ENCODE measurements around the gene TMEM115. TPM values are rescaled to one million over a fixed set of nuclear protein-coding genes. Genes with fewer than 3 reads are reported as not detected.

Gene TMEM115
- 10 to 100 TPM; 28.7 to 29.8 TPM for total RNA-seq
- 10 to 100 TPM; 15.2 to 29.2 (median 20.3) TPM for polyA plus RNA-seq
- total RNA-seq = 8.9 to 32.9 (median 25.2) reads per million in 6 experiments

GRCh38 chr3:50358911-50359759 lies at the start of gene TMEM115:
TMEM115 (minus strand) TSS chr3:50359521; CDS start chr3:50359063, 458 bp downstream.
- Mint-ChIP-seq H3K4me3 (peak within 1 kb of the TSS; percentile 89 to 99 (median 96)), H3K27ac (peak within 1 kb of the TSS; percentile 87 to 98 (median 96)), H3K4me1 (peaks cover 25 to 58% (median 46%) of the 10 kb centered on the region in 4 donors), H3K36me3 (peaks cover 0 to 23% (median 2%) of the 10 kb centered on the region in 3 donors), H3K9me3 (no peaks in the 10 kb centered on the region), H3K27me3 (no peaks in the 10 kb centered on the region)
- ATAC-seq = peak; percentile 99 to 100
- peak; percentile 86 to 98 (median 94) for DNase-seq
- POLR2A ChIA-PET = interaction anchor here (0.6 to 10.4 kb wide), 5 partner anchors 10 to 1901 kb away, joined by 3 to 102 read pairs (median 4); partner anchors contain the start of genes CYB561D2, NPRL2 and RASSF1

- Mint-ChIP-seq H3K27ac (no peak overlapping the region), H3K27me3 (peaks cover 0 to 5% (median 0%) of the 10 kb centered on the region in 5 donors), H3K4me1 (peaks cover 0 to 3% (median 0%) of the 10 kb centered on the region in 4 donors), H3K9me3 (peaks cover 0 to 10% (median 0%) of the 10 kb centered on the region in 9 donors), H3K36me3 (no peaks in the 10 kb centered on the region), H3K4me3 (no peak overlapping the region)
- ATAC-seq (no peak), DNase-seq (no peak)
- POLR2A ChIA-PET = no interaction called here
Observed at GRCh38 chr3:50408443-50408944, 49.2 kb upstream of the TMEM115 start.

GRCh38 chr3:50406487-50406886 lies 47.2 kb upstream of the TMEM115 start:
- Mint-ChIP-seq H3K27ac (no peak overlapping the region), H3K36me3 (no peaks in the 10 kb centered on the region), H3K4me1 (peaks cover 0 to 3% (median 0%) of the 10 kb centered on the region in 4 donors), H3K9me3 (peaks cover 0 to 10% (median 0%) of the 10 kb centered on the region in 9 donors), H3K4me3 (no peak overlapping the region), H3K27me3 (peaks cover 0 to 5% (median 0%) of the 10 kb centered on the region in 5 donors)
- DNase-seq (no peak), ATAC-seq (no peak)
- POLR2A ChIA-PET = no interaction called here

GRCh38 chr3:50405249-50405648 lies 45.9 kb upstream of the TMEM115 start:
- Mint-ChIP-seq H3K4me3 (no peak overlapping the region), H3K27ac (no peak overlapping the region), H3K36me3 (no peaks in the 10 kb centered on the region), H3K27me3 (peaks cover 0 to 5% (median 0%) of the 10 kb centered on the region in 5 donors), H3K9me3 (peaks cover 0 to 10% (median 0%) of the 10 kb centered on the region in 9 donors), H3K4me1 (peaks cover 0 to 3% (median 0%) of the 10 kb centered on the region in 4 donors)
- peak in 4 of 10 donors; percentile 8 to 26 (median 20) for DNase-seq
- no peak for ATAC-seq
- POLR2A ChIA-PET = no interaction called here

GRCh38 chr3:50401978-50402595 lies 42.8 kb upstream of the TMEM115 start:
- Mint-ChIP-seq H3K27me3 (peaks cover 0 to 5% (median 0%) of the 10 kb centered on the region in 5 donors), H3K9me3 (peaks cover 0 to 10% (median 0%) of the 10 kb centered on the region in 9 donors), H3K4me1 (peaks cover 0 to 5% (median 3%) of the 10 kb centered on the region in 4 donors), H3K4me3 (no peak overlapping the region), H3K36me3 (no peaks in the 10 kb centered on the region), H3K27ac (peak overlapping the region in 1 of 10 donors; percentile 25)
- DNase-seq (no peak), ATAC-seq (no peak)
- POLR2A ChIA-PET = no interaction called here

GRCh38 chr3:50396502-50396901 lies 37.2 kb upstream of the TMEM115 start:
- DNase-seq (no peak), ATAC-seq (no peak)
- no peaks in the 10 kb centered on the region for H3K27me3 Mint-ChIP-seq
- POLR2A ChIA-PET = no interaction called here
- H3K27ac Mint-ChIP-seq = no peak overlapping the region
- H3K4me3 Mint-ChIP-seq = no peak overlapping the region
- no peaks in the 10 kb centered on the region for H3K36me3 Mint-ChIP-seq
- H3K4me1 Mint-ChIP-seq = peaks cover 0 to 5% (median 2%) of the 10 kb centered on the region in 4 donors
- H3K9me3 Mint-ChIP-seq = no peaks in the 10 kb centered on the region

GRCh38 chr3:50395070-50395860 lies 35.9 kb upstream of the TMEM115 start:
- Mint-ChIP-seq H3K36me3 (no peaks in the 10 kb centered on the region), H3K9me3 (no peaks in the 10 kb centered on the region), H3K4me1 (peaks cover 0 to 5% (median 2%) of the 10 kb centered on the region in 4 donors), H3K4me3 (no peak overlapping the region), H3K27me3 (no peaks in the 10 kb centered on the region), H3K27ac (no peak overlapping the region)
- ATAC-seq = no peak
- DNase-seq = no peak
- POLR2A ChIA-PET = no interaction called here

- H3K9me3 Mint-ChIP-seq = no peaks in the 10 kb centered on the region
- H3K27me3 Mint-ChIP-seq = no peaks in the 10 kb centered on the region
- ATAC-seq = no peak
- POLR2A ChIA-PET = no interaction called here
- no peak overlapping the region for H3K4me3 Mint-ChIP-seq
- no peak for DNase-seq
- H3K4me1 Mint-ChIP-seq = peaks cover 0 to 2% (median under 1%) of the 10 kb centered on the region in 4 donors
- H3K36me3 Mint-ChIP-seq = no peaks in the 10 kb centered on the region
- H3K27ac Mint-ChIP-seq = no peak overlapping the region
Observed at GRCh38 chr3:50393061-50393460, 33.7 kb upstream of the TMEM115 start.

- ATAC-seq (no peak), DNase-seq (no peak)
- no peaks in the 10 kb centered on the region for H3K27me3 Mint-ChIP-seq
- no peaks in the 10 kb centered on the region for H3K9me3 Mint-ChIP-seq
- peaks cover 0 to 2% (median 0%) of the 10 kb centered on the region in 4 donors for H3K4me1 Mint-ChIP-seq
- POLR2A ChIA-PET = no interaction called here
- peak overlapping the region in 1 of 10 donors; percentile 22 for H3K4me3 Mint-ChIP-seq
- H3K27ac Mint-ChIP-seq = peak overlapping the region in 1 of 10 donors; percentile 40
- H3K36me3 Mint-ChIP-seq = no peaks in the 10 kb centered on the region
Observed at GRCh38 chr3:50392101-50392715, 32.9 kb upstream of the TMEM115 start.

GRCh38 chr3:50390508-50391224 lies 31.3 kb upstream of the TMEM115 start:
- H3K4me1 Mint-ChIP-seq = peaks cover 0 to 2% (median 0%) of the 10 kb centered on the region in 4 donors
- POLR2A ChIA-PET = no interaction called here
- no peaks in the 10 kb centered on the region for H3K27me3 Mint-ChIP-seq
- ATAC-seq = no peak
- H3K36me3 Mint-ChIP-seq = no peaks in the 10 kb centered on the region
- no peak overlapping the region for H3K27ac Mint-ChIP-seq
- no peak overlapping the region for H3K4me3 Mint-ChIP-seq
- H3K9me3 Mint-ChIP-seq = no peaks in the 10 kb centered on the region
- no peak for DNase-seq

- no peaks in the 10 kb centered on the region for H3K9me3 Mint-ChIP-seq
- H3K4me1 Mint-ChIP-seq = peaks cover 0 to 2% (median 0%) of the 10 kb centered on the region in 4 donors
- POLR2A ChIA-PET = interaction anchor here (0.6 kb wide), 1 partner anchor 24 kb away, joined by 3 read pairs; no protein-coding TSS in a partner anchor
- DNase-seq (no peak), ATAC-seq (no peak)
- no peak overlapping the region for H3K4me3 Mint-ChIP-seq
- H3K27ac Mint-ChIP-seq = peak overlapping the region in 1 of 10 donors; percentile 77
- no peaks in the 10 kb centered on the region for H3K36me3 Mint-ChIP-seq
- H3K27me3 Mint-ChIP-seq = no peaks in the 10 kb centered on the region
Observed at GRCh38 chr3:50389414-50389767, 30.1 kb upstream of the TMEM115 start.
